HG02981 (cell line): Measurements from ENCODE around the gene STX8.
"Not testable (repeated sequence)": the region's sequence is repeated elsewhere in the genome, so short reads cannot be mapped to it uniquely, and the experiment has no call there.

Experiments
- ATAC-seq: cut with Tn5 transposase; IDR thresholded peaks from one replicate; pipeline ENCODE4 v1.9.1; 2021; ENCODE audit warnings: mild to moderate bottlenecking, moderate library complexity; ENCODE audit not compliant: unreplicated experiment

The STX8 gene

GRCh38 chr17:9557161-9557755, 18.4 kb downstream of the STX8 start:
- no peak for ATAC-seq

DNA sequence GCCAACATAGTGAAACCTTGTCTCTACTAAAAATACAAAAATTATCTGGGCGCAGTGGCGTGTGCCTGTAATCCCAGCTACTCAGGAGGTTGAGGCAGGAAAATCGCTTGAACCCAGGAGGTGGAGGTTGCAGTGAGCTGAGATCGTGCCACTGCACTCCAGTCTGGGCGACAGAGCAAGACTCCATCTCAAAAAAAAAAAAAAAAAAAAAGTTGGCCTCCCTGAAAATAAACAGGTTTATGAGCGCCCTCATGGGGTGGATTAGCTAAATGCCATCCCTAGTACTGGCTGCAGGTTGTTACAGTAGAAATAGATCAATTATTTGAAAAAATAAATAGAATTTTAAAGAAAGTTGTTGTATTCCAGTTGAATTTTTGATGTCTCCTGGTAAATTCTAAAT, 20.9 kb downstream of the STX8 start:
- not testable (repeated sequence) for ATAC-seq

- ATAC-seq, result no peak
These were observed 22.0 kb downstream of the STX8 start for GRCh38 chr17:9553596-9553995.

DNA sequence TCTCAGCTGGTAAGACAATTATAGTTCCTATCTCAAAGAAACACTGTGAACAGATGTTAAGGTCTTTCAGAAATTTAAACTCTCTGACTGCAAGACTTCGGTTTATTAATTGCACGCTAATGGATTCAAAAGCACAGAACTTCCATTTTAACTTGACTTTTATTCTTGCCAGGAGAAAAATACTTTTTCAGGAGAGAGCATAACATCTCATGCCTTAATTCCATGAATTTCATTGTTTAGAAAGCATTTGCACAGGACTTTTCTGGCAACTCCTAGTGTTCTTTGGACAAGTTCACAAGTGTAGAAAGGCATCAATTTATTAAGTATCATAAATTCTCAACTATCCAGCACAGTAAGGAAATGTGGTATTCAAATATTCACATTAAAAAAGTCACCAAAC, 22.4 kb downstream of the STX8 start:
- no peak for ATAC-seq

- no peak for ATAC-seq
These were observed 26.4 kb downstream of the STX8 start for GRCh38 chr17:9549215-9549614.

- no peak for ATAC-seq
These were observed 31.4 kb downstream of the STX8 start for GRCh38 chr17:9544221-9544620.

- no peak for ATAC-seq
These were observed 33.9 kb downstream of the STX8 start for GRCh38 chr17:9541718-9542117.

DNA sequence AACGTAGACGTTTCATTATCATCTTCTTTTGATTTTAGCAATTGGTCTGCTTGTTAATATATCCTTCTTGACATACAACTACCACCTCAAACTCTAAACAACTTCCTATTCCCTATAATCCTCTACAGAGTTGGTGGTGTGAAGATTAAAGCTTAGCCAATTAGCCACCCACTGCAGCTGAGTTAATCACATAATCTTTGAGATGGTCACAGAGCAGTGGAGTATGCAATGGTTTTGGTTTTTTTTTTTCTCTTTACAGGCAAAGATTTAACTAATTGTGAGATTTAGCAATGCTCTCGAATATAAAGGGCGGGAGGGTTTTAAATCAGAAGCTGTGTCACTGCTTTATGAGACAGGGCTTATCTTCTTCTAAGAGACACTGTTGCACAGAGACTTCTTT, 37.0 kb downstream of the STX8 start:
- no peak for ATAC-seq

DNA sequence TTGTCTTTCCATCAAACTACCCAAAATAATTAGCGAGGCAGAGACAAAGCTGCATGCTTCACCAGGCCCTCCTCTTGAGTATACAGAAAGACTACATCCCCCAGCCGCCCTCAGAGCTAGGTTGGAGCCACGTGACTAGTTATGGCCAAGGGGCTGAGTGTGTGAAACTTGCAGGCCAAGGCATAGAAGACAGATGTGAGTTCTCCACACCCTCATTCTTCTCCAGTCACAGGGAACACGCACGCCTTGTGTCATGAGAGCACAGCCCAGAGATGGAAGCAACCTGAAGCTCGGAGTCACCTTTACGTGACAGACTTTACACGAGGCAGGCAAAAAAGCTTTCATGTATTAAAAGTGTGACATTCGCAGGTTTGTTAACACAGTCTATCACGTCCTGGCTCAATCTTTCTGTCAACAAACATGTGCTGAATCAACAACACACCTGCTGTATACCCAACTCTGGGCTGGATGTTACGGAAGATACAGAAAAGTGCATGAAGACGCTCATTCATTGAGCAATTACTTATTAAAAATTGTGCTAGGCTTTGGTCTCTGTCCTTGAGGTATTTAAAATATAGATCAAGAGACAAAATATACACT, 38.3 kb downstream of the STX8 start:
- ATAC-seq, result no peak

GRCh38 chr17:9536061-9536460, 39.6 kb downstream of the STX8 start:
- no peak for ATAC-seq

DNA sequence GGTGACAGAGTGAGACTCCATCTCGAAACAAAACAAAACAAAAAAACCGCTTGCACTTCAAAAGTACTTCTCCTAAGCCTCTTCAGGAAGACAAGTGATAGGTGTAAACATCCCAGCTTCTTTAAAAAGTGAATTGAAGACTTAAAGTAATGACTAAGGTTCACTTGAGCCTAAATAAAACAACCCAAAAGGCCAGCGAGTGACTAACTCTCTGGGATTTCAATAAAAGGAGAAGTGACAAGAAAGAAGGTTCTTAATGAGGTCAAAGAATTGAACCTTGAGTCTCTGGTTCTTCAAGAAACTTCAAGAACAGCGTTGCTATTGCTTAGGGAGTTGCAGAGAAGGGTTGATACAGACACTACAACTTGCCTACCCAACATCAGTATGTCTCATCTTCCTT, 42.2 kb downstream of the STX8 start:
- no peak for ATAC-seq

DNA sequence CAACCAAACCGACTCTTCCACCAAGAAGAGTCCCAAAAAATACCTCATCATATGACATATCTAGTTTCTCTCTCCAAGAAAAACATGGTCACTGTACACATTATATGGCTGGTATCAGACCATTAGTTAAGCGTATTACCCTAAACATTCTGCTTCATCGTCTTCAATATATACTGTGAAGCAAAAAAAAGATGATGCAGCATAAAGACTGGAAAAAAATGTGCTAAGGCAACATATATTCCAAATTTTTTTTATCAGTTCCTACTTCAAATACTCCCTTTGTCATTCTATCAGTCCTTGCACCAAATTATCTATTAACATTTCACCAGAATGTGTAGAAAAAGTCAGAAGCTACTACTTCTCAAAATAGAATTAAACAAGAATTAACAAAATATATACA, 42.9 kb downstream of the STX8 start:
- no peak for ATAC-seq

- ATAC-seq, result no peak
These were observed 44.6 kb downstream of the STX8 start for GRCh38 chr17:9531034-9531433.

GRCh38 chr17:9529033-9529700, 46.5 kb downstream of the STX8 start:
- ATAC-seq, result no peak

- ATAC-seq, result no peak
These were observed 47.8 kb downstream of the STX8 start for GRCh38 chr17:9527788-9528187.

GRCh38 chr17:9522074-9522473, 53.5 kb downstream of the STX8 start:
- ATAC-seq, result no peak

DNA sequence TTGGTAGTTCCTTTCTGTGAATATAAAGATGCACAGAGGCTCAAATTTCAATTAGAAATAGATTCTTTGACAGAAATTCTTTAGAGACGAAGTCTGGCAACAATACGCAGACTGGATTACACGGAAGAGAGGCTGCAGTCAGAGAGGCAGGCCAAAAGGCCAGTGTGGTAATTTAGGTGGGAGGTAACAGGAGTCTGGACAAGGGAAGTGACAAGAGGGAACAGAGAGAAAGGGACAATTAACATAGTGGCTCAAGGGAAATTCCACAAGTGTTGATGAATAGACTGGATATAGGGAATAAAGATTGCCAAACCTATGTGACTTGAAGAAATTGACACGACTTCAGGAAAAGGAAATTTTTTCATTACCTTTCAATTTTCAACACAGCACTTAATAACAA, 54.6 kb downstream of the STX8 start:
- no peak for ATAC-seq

GRCh38 chr17:9520649-9521048, 55.0 kb downstream of the STX8 start:
- ATAC-seq, result no peak

DNA sequence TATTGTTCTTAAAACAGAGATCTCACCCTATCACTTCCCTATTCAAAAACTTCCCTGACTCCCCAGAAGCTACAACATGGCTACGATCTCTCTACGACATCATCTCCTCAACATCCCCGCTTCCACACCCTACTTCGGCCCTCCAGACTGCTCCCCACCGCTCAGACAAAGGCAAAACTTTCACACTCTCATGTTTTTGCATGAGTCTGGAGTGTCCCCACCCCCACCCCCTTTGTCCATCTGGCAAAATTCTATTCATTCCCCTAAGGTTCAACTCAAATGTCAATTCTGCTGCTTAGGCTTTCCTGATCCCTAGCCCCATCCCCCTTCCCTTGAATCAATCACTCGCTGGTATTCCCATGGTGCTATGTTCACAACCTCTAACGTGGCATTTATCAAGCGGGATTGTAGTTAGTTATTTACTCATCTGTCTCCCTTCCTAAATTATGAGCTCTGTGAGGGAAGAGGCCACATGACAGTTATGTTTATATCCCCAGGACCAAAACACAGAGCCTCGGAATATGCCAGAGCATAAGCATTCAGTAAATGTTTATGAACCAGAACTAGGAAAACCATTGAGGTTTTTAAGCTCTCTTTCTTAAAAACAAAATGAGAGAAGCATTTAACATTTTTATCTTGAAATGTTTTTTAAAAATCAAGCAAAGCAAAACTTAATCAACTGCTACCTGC, 55.9 kb downstream of the STX8 start:
- ATAC-seq, result no peak

- ATAC-seq, result no peak
These were observed 58.2 kb downstream of the STX8 start for GRCh38 chr17:9517396-9517795.

DNA sequence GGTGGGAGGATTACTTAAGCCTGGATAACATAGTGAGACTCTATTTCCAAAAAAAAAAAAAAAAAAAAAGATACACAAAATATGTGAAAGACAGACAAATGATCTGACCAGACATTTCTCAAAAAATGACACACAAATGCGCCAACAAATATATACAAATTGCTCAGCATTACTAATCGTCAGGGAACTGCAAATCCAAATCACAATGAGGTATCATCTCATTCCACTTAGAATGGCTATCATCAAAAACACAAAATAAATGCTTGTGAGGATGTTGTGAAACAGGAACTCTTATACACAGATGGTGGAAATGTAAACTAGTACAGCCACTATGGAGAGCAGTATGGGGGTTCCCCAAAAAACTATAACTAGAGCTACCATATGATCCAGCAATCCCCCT, 62.4 kb downstream of the STX8 start:
- no peak for ATAC-seq
